ENCODE results near the gene IRS2.
"Not testable (repeated sequence)": the region's sequence is repeated elsewhere in the genome, so short reads cannot be mapped to it uniquely, and the experiment has no call there.

The IRS2 gene

DNA sequence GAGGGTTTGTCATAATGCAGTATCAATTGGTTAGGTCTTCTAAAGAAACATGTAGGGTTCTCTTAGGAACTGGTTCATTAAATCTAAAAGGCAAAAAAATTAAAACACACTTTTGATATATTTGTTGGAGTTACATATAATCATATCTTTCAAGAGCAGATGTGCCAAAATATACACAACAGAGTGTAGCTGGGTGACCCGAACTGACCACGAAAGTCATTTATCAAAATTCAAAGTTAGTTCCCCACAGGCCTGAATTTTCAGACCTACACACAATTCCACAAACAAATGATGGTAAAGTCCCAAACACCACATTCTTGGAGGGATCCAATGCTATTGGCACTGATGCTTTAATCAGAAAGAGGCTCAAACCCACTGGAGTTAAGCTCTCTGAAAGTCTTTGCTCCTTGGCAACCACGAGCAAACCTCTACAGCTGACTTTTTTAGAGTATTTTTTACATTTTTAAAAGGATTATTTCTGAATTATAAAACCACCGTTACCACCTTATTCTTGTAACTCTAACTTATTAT, 50.9 kb downstream of the IRS2 start:
- in situ Hi-C loops (cut with HindIII; ENCODE audit: low sequenced_read_pairs), result no loop called here

DNA sequence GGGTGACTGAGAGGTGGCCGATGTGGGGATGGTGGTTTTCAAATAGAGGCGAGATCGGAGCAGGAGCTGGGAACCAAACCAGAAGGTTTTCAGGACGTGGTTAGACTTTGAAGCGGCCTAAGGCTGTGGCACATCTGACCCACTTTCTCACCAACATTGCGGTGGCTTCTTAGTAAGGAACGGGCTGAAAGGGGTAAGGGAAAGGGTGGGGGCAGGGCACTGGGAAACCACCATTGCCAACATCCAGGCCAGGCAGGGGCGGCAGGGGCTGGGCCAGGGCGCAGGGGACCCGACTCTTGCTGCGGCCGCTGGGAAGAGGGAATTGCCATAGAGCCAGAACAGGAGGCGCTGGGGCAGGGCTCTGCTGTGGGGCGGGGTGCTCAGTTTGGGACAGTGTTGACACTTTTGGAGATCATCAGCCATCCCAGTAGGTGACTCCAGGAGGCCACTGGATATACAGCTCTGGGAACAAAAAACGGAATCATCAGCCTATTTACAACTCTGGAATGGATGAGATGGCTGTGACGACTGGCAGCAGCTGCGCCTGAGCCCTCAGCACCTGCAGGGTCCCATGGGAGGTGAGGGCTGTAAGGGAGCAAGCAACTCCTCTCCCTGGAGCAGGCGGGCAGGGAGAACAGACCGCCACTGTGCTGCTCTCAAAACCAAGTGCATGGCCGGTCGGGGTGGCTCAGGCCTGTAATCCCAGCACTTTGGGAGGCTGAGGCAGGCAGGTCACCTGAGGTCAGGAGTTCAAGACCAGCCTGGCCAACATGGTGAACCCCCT, 52.2 kb downstream of the IRS2 start:
- in situ Hi-C loops (cut with HindIII; ENCODE audit: low sequenced_read_pairs), result no loop called here

DNA sequence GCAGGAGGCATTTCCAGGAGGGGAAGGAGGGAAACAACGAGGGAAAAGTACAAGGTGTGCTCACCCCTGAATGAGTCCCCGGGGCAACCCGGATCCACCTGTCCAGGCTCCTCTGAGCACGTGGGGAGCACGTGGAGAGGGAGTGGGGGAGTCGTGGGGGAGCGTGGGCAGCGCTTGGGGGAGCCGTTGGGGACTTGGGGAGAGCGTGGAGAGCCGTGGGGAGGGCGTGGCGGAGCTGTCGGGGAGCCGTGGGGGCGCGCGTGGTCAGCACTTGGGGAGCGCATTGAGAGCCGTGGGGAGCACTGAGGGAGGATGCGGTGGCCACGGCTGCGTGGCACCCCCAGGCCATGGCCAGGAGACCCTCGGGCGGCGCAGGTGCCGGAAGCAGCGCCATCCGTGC, 52.8 kb downstream of the IRS2 start:
- in situ Hi-C loops (cut with HindIII; ENCODE audit: low sequenced_read_pairs), result no loop called here

DNA sequence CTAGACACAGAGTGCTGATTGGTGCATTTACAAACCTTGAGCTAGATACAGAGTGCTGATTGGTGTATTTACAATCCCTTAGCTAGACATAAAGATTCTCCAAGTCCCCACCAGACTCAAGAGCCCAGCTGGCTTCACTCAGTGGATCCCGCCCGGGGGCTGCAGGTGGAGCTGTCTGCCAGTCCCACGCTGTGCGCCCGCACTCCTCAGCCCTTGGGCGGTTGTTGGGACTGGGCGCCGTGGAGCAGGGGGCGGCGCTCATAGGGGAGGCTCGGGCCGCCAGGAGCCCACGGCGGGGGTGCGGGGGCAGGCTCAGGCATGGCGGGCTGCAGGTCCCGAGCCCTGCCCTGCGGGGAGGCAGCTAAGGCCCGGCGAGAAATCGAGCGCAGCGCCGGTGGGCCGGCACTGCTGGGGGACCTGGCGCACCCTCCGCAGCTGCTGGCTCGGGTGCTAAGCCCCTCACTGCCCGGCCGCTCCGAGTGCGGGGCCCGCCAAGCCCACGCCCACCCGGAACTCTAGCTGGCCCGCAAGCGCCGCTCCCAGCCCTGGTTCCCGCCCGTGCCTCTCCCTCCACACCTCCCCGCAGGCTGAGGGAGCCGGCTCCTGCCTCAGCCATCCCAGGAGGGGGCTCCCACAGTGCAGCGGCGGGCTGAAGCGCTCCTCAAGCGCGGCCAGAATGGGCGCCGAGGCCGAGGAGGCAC, 53.8 kb downstream of the IRS2 start:
- in situ Hi-C loops (cut with HindIII; ENCODE audit: low sequenced_read_pairs), result not testable (repeated sequence)

DNA sequence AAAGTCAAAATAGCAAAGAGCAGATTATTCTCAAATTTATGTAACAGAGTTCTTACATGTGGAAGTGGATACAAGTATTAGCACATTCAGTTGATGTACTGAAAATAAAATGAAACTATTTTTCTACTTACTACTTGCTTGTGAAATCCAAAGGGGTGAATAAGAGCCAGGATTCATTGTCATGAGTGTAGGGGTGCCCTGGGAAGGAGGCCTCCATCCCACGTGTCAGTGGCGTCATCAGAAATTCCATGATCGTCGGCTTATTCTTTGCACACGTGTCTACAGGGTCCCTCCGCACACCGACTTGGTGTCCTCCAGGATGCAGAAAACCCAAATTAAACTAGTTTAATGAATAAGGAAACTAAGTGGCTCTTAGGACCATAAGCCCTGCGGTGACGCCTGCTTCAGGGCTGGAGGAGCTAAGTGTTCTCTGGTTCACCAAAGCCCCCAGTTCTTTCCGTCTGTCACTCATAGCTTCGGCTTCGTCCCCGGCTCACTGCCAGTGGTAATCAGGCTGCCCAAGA, 55.5 kb downstream of the IRS2 start:
- in situ Hi-C loops (cut with HindIII; ENCODE audit: low sequenced_read_pairs), result no loop called here

DNA sequence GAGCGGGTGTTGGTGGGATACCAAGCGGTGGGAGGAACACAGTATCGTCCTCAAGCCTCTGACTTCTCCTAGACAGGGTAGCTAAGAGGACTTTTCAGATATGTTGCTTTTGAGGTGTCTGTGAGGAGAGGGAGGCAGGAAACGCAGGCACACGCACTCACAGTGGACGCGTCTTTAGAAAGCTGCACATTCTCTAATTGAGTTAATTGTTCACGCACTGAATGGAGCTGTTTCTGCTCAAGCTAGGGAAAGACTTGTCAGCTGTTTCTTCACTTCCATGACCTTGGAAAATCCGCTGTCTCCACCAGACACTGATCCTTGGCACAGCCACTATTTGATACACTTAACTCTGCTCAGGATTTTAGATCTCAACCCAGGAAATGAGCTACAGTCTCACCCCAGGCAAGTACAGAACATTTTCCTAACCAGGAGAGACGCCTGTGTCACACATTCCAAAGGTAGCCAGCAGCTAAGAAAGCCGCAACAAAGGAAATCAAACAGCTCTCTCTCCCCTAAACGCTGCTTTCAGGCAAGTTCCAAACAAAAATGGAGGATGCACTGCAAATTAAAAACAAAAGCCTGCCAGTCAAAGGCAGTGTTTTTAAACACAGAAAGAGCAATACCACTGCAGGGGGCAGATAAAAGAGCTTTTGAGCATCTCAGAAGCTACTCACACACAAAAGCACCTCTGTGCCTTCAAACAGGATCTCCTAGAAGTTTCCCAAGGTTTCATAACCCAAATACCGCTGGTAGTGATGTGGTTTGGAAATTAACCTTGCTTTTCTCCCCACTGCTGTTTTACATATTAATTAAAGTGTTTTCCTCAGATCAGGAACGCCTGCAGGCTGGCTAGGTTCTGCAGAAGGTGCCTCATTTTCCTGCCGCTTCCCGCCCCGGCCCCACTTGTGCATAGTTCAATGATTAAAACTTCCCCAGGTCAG, 57.3 kb downstream of the IRS2 start:
- in situ Hi-C loops (cut with HindIII; ENCODE audit: low sequenced_read_pairs), result no loop called here

DNA sequence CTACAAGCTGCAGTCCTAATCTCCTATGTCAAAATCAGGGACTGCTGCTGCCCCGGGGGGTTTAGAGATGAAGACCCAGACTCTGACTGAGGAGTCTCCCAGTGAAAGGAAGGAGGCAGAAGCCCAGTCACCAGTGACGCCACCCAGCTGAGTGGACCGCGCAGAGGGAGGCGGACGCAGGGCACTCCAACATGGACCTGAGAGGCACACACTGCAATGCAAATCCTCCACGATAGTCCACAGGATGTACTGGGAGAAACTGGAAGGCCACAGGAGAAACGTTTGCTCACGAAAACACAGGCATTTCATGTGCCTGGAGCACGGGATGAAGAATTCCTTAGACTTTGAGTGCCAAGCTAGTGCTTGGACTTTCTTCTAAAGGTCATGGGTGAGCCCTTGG, 58.3 kb downstream of the IRS2 start:
- in situ Hi-C loops (cut with HindIII; ENCODE audit: low sequenced_read_pairs), result no loop called here

DNA sequence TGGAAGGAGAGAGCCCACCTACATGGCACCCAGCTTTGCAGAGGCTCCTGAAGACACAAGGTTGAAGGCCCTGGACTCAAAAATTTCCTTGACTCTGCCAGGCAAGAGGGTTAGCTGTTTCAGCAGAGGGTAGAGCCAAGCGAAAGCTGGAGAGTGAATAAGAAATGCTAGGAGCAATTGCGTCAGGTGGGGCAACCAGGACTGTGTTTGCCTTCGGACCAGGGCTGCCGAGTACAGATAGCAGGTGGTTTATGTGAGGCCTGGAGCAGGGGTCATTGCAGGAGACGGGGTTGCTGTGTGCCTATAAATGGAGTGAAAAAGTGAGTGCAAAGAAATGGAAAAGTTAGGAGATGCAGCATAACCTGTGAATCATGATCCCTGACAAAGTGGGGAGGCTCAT, 59.1 kb downstream of the IRS2 start:
- in situ Hi-C loops (cut with HindIII; ENCODE audit: low sequenced_read_pairs), result no loop called here

DNA sequence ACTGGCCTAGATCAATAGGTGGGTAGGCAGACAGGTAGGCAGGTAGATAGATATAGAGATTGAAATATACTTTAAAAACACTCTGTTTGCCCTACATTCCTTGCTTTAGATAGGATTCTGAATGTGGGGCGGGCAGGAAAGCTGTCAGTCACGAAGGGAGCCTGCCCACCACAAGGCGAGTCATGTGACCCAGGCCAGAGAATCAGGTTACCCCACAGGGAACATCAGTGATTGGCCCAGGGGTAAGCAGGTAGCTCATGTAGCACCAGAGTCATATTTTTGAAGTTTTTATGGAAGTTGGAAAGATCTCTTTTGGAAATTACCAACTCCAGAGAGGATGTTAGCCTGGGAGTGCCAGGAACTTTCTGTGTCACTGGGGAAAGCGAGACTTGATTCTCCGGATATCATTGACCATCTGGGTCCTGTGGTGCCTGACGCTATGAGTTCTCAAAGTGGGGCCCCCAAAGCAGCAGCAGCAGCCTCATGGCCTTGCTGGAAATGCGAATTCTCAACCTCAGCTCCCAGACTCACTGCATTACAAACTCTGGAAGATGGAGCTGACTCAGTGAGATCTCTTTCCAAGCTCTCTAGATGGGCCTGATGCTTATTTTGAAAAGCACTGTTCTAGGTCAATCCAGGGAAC, 60.3 kb downstream of the IRS2 start:
- in situ Hi-C loops (cut with HindIII; ENCODE audit: low sequenced_read_pairs), result no loop called here

DNA sequence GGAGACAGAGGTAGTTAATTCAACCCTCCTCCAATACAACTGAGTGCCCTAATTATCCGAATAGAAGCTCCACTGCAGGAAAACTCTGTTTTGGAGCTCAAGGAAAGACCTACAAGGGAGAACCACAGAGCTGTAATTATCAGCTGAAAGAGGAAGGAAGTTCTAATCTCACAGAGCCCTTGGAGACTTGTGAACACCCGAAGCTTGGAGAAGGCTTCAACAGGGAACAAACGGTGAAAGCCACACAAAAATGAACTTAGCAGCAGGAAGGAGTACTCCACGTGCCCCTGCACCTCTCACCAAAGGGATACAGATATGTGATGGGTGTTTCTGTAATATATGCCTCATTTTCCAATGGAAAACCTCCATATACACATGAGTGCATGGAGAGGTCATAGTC, 61.1 kb downstream of the IRS2 start:
- in situ Hi-C loops (cut with HindIII; ENCODE audit: low sequenced_read_pairs), result no loop called here

DNA sequence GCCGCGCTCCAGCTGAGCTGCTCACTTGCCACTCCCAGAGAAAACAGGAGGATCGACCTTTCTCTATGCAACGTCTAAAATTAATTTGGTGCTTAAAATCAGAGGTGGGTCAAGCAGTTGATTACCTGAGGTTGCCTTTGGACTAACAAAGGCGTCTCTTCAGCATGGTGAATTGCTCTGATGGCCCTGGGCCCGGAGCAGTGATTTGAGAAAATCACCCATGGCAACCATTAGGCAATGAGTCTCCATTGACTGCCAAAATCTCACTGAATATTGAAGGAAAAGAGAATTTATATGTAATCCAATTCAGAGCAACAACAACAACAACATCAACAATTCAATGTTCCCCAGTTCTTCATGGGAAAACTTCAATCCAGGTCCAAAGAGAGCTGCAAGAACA, 61.8 kb downstream of the IRS2 start:
- in situ Hi-C loops (cut with HindIII; ENCODE audit: low sequenced_read_pairs), result no loop called here

DNA sequence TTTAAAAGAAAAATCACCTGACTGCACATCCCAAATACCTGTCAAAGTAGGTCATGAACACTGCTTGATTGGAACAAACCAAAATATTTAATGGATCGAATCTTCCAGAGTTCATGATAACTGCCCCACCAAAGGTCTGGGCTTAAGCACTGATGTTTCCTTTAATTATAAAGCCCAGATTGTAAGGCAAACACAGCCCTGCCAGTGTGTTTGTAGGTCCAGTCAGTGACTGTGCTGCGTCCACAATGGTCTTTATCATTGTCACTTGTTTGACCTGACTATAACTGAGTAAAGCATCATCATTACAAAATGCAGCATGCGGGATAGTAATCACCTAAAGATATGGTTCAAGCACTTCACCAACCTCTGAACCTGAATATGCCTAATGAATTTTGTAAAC, 63.3 kb downstream of the IRS2 start:
- in situ Hi-C loops (cut with HindIII; ENCODE audit: low sequenced_read_pairs), result no loop called here

DNA sequence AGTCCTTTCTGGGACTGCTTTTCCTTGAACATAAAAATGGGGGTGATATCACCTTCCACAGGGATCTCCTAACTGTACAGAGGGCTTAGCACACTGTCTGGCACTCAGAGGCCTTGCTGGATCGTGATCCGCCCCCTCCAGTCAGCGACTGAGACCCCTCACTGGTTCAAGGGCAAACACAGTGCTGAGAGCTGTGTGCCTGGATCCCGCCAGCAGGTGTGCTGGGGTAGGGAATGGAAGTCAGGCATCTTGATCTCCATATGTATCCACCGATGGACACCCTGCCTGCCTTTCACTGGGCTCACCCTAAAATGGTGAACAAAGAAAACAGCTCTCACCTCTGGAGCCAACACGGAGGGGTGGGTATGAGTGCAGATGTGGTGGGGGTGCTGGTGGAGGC, 64.3 kb downstream of the IRS2 start:
- in situ Hi-C loops (cut with HindIII; ENCODE audit: low sequenced_read_pairs), result no loop called here

DNA sequence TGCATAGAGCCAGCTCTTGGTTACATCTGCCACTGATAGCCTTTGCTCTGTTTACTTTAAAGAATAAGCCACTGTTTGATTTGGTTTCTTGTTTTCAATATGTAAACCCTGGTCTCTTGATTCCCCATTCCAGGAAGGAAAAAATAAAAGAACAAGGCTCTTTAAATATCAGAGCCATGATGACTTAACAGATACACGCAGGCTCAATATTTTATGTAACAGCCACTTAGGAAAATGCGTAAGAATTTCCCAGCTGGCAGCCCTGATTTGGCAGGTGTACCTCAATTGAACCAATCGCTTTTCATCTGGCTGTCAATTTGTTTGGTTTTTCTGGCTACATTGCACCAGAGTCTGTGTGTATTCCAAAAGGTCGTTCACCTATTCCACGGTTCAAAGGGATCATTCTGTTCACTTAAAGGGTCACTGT, 65.6 kb downstream of the IRS2 start:
- in situ Hi-C loops (cut with HindIII; ENCODE audit: low sequenced_read_pairs), result no loop called here

DNA sequence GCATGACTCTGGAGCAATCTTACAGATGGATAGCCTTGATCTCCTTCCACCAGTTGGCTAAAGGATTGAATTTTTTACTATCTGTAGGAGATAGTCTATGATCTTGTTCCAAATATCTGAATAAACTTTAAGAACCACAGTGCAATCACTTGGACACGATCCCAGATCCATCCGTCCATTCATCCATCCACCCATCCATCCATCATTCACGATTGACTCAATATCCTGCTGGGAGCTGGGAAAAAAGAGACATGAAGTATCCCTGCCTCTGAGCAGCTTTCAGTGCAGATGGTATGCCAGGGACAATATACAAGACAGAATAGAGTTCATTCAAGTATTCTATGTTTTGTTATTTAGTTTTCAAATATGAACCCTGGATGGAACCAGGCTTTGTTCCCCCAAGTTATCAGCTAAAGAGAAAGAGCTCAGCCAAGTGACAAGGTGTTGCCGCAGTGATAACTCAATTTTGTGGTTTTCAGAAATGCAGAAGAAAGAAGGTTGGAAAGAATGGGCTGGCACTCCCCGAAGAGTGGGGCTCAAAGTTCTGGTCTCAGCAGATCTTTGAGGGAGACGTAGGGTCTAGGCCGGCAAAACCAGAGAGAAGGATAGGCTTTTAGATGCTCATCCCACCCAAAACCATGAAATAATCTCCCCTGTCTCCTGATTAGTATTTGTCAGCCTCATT, 66.3 kb downstream of the IRS2 start:
- in situ Hi-C loops (cut with HindIII; ENCODE audit: low sequenced_read_pairs), result no loop called here

DNA sequence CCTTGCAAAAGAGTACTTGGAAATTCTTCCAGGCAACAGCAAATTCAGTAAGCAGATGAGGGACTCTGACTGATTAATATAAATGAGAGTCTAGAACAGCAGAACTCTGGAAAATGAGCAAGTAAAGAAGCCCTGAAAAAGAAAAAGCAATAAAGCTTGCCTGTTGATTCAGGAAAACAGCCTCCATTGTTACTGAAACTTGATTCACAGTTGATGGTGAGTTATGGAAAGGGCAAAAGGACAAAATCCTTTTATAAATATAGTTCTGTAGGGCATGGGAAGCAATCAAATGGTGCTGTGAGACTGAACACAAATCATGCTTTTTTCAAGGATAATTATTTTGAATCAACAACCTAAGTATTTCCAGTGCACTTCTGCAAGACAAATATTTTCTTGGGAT, 67.7 kb downstream of the IRS2 start:
- in situ Hi-C loops (cut with HindIII; ENCODE audit: low sequenced_read_pairs), result no loop called here

DNA sequence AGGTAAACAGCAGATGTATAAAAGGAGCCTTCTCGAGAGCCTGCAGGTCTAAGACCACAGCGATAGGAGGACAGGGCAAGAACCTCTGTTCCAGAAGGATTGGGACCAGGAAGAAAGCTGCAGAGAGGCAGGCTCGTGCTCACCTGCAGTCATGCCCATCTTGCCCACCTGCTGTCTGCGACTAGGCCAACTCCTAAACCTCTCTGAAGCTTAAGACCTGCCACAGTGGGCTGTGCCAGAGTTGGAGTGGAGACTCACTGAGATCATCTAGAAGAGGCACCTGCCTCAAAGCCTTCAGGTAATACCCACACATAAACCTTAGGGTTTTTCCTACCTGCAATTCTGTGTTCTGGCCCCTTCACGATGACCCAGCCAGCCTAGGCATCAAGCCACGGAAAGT, 68.7 kb downstream of the IRS2 start:
- in situ Hi-C loops (cut with HindIII; ENCODE audit: low sequenced_read_pairs), result no loop called here

DNA sequence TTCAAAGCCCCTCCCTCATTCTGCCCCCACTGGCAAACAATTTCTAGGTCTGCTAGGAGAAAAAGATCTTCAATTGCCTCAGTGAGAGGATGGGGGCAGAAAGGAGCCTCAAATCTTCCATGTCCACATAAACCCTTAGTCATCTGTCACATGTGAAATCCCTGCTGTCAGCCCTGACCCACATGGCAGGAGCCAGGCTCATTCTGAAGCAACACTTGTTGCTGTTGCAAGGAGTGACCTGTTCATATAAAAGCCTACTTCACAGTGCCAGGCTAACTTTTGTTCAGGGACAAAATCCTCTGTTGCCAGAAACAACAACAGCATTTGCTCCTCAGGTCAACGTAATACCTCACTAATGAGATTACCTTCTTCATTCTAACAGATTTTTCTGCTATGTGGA, 70.5 kb downstream of the IRS2 start:
- in situ Hi-C loops (cut with HindIII; ENCODE audit: low sequenced_read_pairs), result no loop called here

DNA sequence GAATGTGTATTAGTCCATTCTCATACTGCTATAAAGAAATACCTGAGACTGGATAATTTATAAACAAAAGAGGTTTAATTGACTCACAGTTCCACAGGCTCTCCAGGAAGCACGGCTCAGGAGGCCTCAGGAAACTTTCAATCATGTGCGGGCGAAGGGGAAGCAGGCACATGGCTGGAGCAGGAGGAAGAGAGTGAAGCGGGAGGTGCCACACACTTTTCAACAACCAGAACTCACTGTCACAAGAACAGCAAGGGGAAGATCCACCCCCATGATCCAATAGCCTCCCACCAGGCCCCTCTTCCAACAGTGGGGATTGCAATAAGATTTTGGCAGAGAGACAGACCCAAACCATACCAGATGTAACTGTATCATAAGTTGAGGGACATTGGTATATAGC, 72.7 kb downstream of the IRS2 start:
- in situ Hi-C loops (cut with HindIII; ENCODE audit: low sequenced_read_pairs), result no loop called here

DNA sequence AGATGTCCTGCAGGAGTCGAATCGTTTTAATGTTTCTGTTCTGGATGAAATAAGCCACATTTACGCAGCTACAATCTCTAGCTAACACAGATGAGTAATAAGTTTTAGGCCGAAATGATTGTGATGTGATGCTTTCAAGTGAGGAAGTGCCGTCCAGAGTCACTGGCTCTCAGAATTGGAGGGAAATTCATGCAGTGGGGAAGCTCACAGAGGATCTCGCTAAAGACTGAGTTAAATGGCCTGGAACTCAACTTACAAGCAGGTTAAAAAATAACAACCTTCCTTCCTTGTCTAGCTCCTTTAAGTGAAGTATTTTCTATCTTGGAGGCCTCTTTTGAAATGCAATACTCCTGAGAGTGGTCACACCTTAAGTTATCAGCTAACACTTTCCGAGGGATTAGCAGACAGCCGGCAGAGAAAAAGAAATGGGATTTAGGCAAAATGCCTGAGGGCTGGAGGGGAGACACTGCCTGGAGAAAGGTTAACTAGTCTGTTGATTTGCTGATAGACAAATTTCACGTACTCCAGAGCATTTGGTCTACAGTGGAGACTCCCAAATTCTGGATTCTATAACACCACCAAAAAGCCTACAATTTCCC, 74.2 kb downstream of the IRS2 start:
- in situ Hi-C loops (cut with HindIII; ENCODE audit: low sequenced_read_pairs), result no loop called here
